Islet precursor cell (in vitro differentiated cells): Measurements from ENCODE around the gene LSM8.
"Not testable (repeated sequence)": the region's sequence is repeated elsewhere in the genome, so short reads cannot be mapped to it uniquely, and the experiment has no call there.

Experiments used
- DNase-seq: peaks from one replicate; pipeline ENCODE4 v3.0.0-alpha.2; 2018

LSM8 gene

GRCh38 chr7:118183786-118184564, at the start of gene LSM8:
LSM8 (plus strand) TSS chr7:118184164; CDS start chr7:118184224, 60 bp downstream.
- peak; percentile 99 for DNase-seq

- DNase-seq: not testable (repeated sequence)
Measured at GRCh38 chr7:118134420-118134819, 49.5 kb upstream of the LSM8 start.

- no peak for DNase-seq
Measured at GRCh38 chr7:118140468-118140867, 43.5 kb upstream of the LSM8 start.

GRCh38 chr7:118142012-118142411, 42.0 kb upstream of the LSM8 start:
- DNase-seq: no peak

DNA sequence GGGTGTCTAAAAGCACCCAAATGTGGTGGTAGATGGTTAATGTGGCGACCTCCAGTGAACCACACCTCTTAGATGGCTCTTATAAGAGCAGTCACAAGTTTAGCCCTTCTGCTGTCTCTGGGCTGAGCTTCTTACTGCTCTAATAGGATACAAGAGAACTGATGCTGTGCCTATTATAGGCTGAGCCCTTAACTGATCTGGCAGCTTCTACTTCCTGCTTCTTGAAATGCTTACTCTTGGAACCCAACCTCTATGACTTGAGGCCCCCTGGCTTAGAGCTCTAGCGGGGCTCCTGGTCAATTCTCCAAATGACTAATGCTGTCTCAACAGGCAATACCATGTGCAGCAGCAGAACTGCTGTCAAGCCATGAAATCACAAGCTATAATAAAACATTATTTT, 35.0 kb upstream of the LSM8 start:
- DNase-seq: no peak

GRCh38 chr7:118149394-118149793, 34.6 kb upstream of the LSM8 start:
- DNase-seq: no peak

DNA sequence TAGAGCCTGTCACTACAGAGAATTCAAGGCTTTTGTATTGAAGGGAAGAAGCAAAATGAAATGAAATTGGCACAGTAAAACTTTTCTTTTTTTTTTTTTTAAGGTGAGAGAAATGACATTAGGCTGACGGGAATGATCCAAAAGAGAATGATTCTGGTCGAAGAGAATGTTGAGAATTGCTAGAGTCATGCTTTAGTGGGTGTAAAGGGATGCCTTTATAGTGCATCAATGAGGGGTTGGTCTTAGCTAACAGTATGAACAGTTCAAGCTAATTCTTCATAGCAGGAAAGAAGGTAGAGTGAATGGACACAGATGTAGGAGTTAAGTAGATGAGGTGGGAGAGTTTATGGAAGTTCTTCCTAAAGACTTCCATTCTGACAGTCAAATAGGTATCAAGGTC, 32.3 kb upstream of the LSM8 start:
- DNase-seq: no peak

GRCh38 chr7:118152149-118152548, 31.8 kb upstream of the LSM8 start:
- DNase-seq: no peak

DNA sequence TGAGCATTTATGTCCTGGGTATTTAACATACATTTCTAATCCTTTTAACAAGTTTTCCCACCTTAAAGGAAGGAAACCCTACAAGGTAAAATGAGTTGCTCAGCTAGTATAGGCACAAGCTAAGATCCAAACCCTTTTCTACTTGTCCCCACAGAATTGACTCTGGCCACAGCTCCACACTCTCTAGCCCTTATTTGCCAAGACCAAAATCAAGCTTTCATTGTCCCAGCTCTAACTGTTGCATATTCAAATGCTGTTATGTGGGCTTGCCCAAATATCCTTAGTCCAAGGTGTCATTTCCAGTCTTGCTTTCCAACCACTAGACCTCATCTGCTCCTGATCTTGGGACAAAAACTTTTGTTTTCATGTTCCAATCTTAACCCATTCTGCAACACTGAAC, 31.3 kb upstream of the LSM8 start:
- DNase-seq: no peak

- DNase-seq: no peak
Measured at GRCh38 chr7:118153551-118154177, 30.3 kb upstream of the LSM8 start.

GRCh38 chr7:118158766-118159165, 25.2 kb upstream of the LSM8 start:
- DNase-seq: no peak

DNA sequence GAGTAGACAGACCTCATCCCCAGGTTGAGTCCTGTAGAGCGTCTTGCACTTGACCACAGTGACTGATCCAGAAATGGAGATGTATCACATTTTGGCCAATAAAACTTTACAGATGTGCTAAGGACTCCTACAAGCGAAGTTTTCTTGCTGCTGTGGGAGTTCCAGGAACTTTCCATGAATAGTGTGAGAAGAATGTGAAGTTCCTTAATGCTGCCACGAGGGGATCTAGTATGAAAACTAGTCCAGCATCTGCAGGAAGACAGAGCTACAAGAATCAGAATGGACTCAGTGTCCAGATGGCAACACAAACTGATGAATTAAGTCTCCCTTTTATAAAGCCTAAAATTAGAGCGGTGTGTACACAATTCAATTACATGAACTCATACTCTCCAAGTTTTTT, 14.8 kb upstream of the LSM8 start:
- no peak for DNase-seq

DNA sequence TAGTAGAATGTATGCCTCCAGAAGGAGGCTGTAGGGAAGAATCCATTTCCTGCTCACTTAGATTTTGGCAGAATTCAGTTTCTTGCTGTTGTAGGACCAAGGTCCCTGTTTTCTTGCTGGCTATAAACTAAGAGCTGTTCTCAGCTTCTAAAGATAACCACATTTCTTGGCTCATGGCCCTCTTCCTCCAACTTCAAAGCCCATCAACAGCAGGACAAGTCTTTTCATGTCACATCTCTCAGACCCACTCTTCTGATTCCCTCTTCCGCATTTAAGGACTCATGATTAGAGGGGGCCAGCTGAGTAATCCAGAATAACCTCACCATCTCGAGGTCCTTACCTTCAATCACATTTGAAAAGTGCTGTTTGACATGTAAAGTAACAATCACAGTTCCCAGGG, 8.2 kb upstream of the LSM8 start:
- DNase-seq: no peak

- no peak for DNase-seq
Measured at GRCh38 chr7:118179191-118179590, 4.8 kb upstream of the LSM8 start.

- no peak for DNase-seq
Measured at GRCh38 chr7:118182593-118183427, 1.2 kb upstream of the LSM8 start.

DNA sequence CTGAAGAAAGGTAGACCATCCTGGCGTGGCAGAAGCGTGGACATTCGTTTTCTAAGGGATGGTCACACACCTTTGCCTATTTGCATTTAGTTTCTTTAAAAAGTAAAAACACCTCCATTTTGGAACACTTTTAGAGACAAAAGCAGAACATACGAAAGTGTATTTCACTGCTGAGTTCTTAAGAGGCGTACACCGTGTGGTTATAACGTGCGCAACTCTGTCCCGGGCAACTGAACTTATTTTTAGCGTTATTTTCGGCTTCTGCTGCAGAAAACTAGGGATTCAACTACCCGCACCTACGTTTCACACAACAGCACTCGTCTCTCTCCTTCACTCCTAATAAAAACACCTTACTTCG, 557 bp upstream of the LSM8 start:
- DNase-seq: no peak

GRCh38 chr7:118184565-118184940, 589 bp downstream of the LSM8 start:
- DNase-seq: no peak

DNA sequence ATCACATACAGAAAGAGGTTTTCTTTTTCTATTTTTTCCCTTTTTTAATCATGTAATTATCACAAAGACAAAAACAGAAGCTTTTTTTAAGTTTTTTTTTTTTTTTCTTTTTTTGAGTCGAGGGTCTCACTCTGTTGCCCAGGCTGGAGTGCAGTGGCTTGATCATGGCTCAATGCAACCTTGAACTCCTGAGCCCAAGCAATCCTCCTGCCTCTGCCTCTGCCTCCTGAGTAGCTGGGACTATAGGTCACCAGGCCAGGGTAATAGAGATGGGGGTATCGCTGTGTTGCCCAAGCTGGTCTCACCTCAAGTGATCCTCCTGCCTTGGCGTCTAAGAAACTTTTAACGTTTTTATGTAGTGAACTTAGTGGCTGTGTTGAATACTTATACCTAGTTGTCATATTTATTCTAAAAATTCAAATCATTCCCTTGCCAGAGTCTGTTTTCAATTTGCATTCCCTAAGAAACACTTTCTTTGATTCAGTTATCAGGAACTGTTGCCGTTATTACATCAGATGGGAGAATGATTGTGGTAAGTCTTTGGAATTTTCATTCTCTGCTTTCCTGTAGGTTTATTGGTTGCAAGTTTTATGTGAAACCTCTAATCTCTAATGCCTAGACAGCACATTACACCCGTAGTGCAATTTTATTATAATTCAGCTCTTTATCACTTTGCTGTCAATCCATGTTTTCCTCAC, 1.3 kb downstream of the LSM8 start:
- DNase-seq: no peak

DNA sequence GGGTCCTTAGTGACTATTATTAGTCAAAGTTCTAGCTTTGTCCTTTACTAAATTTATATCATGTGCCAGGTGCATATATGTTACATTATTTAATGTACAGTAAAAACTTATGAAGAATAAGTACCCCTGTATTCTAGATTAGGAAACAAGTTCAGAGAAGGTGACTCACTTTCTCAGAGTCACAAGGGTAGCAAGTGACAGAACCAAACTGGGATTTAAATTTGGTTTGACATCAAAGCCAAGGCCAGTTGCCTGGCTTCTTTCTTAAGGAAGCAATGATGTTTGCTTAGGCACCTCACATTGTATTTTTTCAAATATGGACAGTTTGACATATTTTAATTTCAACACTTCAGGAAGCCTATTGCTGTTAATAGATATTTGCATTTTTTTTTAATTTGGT, 2.5 kb downstream of the LSM8 start:
- DNase-seq: no peak

DNA sequence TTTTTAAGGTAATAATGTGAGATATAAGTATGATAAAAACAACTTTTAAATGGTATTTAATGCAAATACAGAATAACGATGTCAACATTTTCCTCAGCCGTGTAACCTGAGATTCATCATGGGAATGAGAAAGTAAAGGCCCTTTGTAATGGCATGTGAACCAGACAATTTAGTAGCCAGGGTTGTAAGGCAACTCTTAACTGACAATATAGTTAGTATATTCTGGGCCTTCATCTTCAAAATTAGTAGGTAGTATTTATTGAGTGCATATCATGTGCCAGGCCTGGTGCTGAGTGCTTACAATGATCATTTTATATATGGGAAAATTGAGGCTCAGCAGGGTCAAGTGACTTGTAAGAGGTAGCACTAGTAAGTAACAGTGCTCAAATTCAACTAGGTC, 10.6 kb downstream of the LSM8 start:
- no peak for DNase-seq

DNA sequence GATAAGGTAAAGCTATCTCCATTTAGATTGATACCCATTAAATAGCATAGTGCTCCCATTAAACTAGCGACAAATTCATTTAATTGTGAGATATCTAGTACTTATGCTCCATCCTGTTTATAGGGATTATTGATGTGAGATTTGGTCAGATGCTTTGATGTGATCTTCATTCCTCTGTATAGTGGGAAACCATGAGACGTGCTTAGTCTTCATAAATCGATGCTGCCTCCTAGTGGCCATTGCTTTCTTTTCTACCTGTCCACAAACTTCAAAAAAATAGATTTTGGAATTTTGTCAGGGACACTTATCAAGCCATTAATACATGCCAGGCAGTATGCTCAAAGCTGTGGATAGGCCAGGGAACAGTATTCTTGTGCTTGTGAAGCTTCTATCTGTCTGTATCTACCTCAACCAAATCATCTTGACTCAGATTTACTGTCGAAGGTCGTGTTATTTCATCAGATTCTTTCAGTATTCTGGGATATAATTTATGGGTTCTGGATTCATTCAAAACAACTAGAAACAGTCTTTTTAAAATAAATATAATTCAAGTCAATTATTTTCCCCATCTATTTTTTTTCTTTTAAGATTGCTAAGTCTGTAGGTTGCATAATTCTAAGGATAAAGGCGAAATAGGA, 12.0 kb downstream of the LSM8 start:
- peak; percentile 60 for DNase-seq

DNA sequence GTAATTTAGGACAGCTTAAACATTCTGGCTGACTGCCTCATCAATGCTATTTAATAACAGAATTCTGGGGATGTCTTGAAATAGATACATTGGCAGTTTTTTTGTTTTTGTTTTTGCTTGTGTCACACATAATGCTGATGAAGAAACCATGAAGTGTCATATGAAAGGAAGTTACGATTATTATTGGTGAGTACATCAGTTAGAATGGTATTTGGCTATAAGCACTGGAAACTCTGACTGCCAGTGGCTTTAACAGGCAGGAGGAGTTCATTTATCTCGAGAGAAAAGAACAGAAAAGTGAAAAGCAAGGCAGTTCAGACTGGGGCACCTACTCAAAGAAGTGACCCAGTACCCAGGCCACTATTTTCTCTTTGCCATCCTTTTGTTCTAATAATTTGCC, 18.1 kb downstream of the LSM8 start:
- no peak for DNase-seq
